Breast epithelium (tissue), 4 donors: ENCODE measurements around the gene KLHL42. TPM values are rescaled to one million over a fixed set of nuclear protein-coding genes. Genes with fewer than 3 reads are reported as not detected.

Source experiments
- DNase-seq, 2 donors: peaks; one replicate each; pipeline ENCODE4 v3.0.0-alpha.2; 2019; ENCODE audit warnings: low spot score in 2 of 2
- H3K27ac ChIP-seq, 2 donors: fragments of 200-600 bp; sonication (generic) in 1 of 2; one replicate each; pipeline ENCODE4 v1.5.1; 2016 to 2019; ENCODE audit warnings: mild to moderate bottlenecking in 1 of 2
- H3K27me3 ChIP-seq, 2 donors: fragments of 200-600 bp; sonication (generic) in 1 of 2; one replicate each; pipeline versions ENCODE4 v1.5.1 to v1.6.0; 2017 to 2019; ENCODE audit warnings: control low read depth in 1 of 2, mild to moderate bottlenecking in 1 of 2
- H3K36me3 ChIP-seq: fragments of 200-600 bp; one replicate; pipeline ENCODE4 v1.5.1; 2019
- H3K4me1 ChIP-seq, 2 donors: fragments of 200-600 bp; sonication (generic); one replicate each; pipeline ENCODE4 v1.5.1; 2016 to 2019; ENCODE audit warnings: control low read depth in 1 of 2
- H3K4me3 ChIP-seq, 3 donors: fragments of 200-600 bp; sonication (generic); 1 replicate in 2 of 3; 2 replicates in 1 of 3; pipeline ENCODE4 v1.5.1; 2016 to 2019; ENCODE audit warnings: mild to moderate bottlenecking in 3 of 3, moderate library complexity in 2 of 3
- H3K9me3 ChIP-seq, 2 donors: fragments of 200-600 bp; sonication (generic) in 1 of 2; one replicate each; pipeline ENCODE4 v1.5.1; 2016 to 2019; ENCODE audit warnings: control low read depth in 1 of 2
- CTCF ChIP-seq, 3 donors: fragments of 450-650 bp; IDR thresholded peaks; one replicate each; pipeline ENCODE4 v1.5.1; 2016 to 2017; ENCODE audit warnings: antibody characterized with exemption in 3 of 3, mild to moderate bottlenecking in 3 of 3, moderate library complexity in 3 of 3
- POLR2A ChIP-seq: fragments of 450-650 bp; IDR thresholded peaks from one replicate; pipeline ENCODE4 v1.6.1; 2016; ENCODE audit warnings: antibody characterized with exemption, mild to moderate bottlenecking, moderate library complexity
- POLR2AphosphoS5 ChIP-seq, 3 donors: sonication (generic); formaldehyde crosslinking; IDR thresholded peaks; one replicate each; pipeline ENCODE4 v1.6.1; 2017; ENCODE audit warnings: antibody characterized with exemption in 3 of 3
- intact Hi-C: fragments of 100-400 bp; cut with DNase I; formaldehyde crosslinking; loops from one replicate; pipeline ENCODE4 v1.15.1; 2023; ENCODE audit warnings: low total_unique reads
- total RNA-seq, 3 donors: library from RNA; depleted of rRNA; stranded (reverse); fragments of >200 nt; gene quantifications; one replicate each; pipeline ENCODE4 v1.1.0, GENCODE V29; 2016

Gene KLHL42
- total RNA-seq, 3 donors from 2014 or later = 20.6 to 32.3 (median 30.8) TPM

GRCh38 chr12:27756670-27757195, 23.3 kb upstream of the KLHL42 start:
- H3K4me1 ChIP-seq = no peaks in the 10 kb centered on the region
- TF ChIP-seq POLR2AphosphoS5 (IDR thresholded peaks at IDR 0.05) (no peak), POLR2A (no peak), CTCF (IDR thresholded peaks at IDR 0.05) (no peak)
- H3K27ac ChIP-seq = no peak overlapping the region
- DNase-seq = no peak
- no peaks in the 10 kb centered on the region for H3K9me3 ChIP-seq
- no peaks in the 10 kb centered on the region for H3K36me3 ChIP-seq
- intact Hi-C loops = no loop called here
- H3K27me3 ChIP-seq = no peaks in the 10 kb centered on the region
- H3K4me3 ChIP-seq = no peak overlapping the region

- no peak for DNase-seq
- TF ChIP-seq CTCF (IDR thresholded peaks at IDR 0.05) (no peak), POLR2A (no peak), POLR2AphosphoS5 (IDR thresholded peaks at IDR 0.05) (no peak)
- intact Hi-C loops = no loop called here
- Histone ChIP-seq H3K4me3 (no peak overlapping the region), H3K9me3 (no peaks in the 10 kb centered on the region), H3K27ac (no peak overlapping the region), H3K36me3 (no peaks in the 10 kb centered on the region), H3K27me3 (no peaks in the 10 kb centered on the region), H3K4me1 (no peaks in the 10 kb centered on the region)
Observed at GRCh38 chr12:27762757-27763156, 17.3 kb upstream of the KLHL42 start.

GRCh38 chr12:27766587-27766986, 13.4 kb upstream of the KLHL42 start:
- no peaks in the 10 kb centered on the region for H3K9me3 ChIP-seq
- TF ChIP-seq CTCF (IDR thresholded peaks at IDR 0.05) (no peak), POLR2AphosphoS5 (IDR thresholded peaks at IDR 0.05) (no peak), POLR2A (no peak)
- H3K27ac ChIP-seq = no peak overlapping the region
- no peak for DNase-seq
- intact Hi-C loops = no loop called here
- H3K4me1 ChIP-seq = no peaks in the 10 kb centered on the region
- H3K36me3 ChIP-seq = no peaks in the 10 kb centered on the region
- H3K4me3 ChIP-seq = no peak overlapping the region
- H3K27me3 ChIP-seq = no peaks in the 10 kb centered on the region

GRCh38 chr12:27769142-27769673, 10.8 kb upstream of the KLHL42 start:
- DNase-seq = no peak
- Histone ChIP-seq H3K36me3 (no peaks in the 10 kb centered on the region), H3K9me3 (no peaks in the 10 kb centered on the region), H3K27ac (no peak overlapping the region), H3K27me3 (no peaks in the 10 kb centered on the region), H3K4me1 (no peaks in the 10 kb centered on the region), H3K4me3 (no peak overlapping the region)
- intact Hi-C loops = no loop called here
- TF ChIP-seq CTCF (IDR thresholded peaks at IDR 0.05) = no peak
- TF ChIP-seq POLR2A = no peak
- TF ChIP-seq POLR2AphosphoS5 (IDR thresholded peaks at IDR 0.05) = no peak

- no peaks in the 10 kb centered on the region for H3K36me3 ChIP-seq
- no peaks in the 10 kb centered on the region for H3K9me3 ChIP-seq
- no peaks in the 10 kb centered on the region for H3K4me1 ChIP-seq
- no peaks in the 10 kb centered on the region for H3K27me3 ChIP-seq
- H3K27ac ChIP-seq = no peak overlapping the region
- no peak for DNase-seq
- TF ChIP-seq CTCF (IDR thresholded peaks at IDR 0.05) = no peak
- no peak for TF ChIP-seq POLR2A
- TF ChIP-seq POLR2AphosphoS5 (IDR thresholded peaks at IDR 0.05) = no peak
- no peak overlapping the region for H3K4me3 ChIP-seq
- intact Hi-C loops = no loop called here
Observed at GRCh38 chr12:27771481-27772327, 8.3 kb upstream of the KLHL42 start.
